ENCODE data around the gene SRY. TPM values are rescaled to one million over a fixed set of nuclear protein-coding genes. Genes with fewer than 3 reads are reported as not detected.
"Not testable (repeated sequence)": the region's sequence is repeated elsewhere in the genome, so short reads cannot be mapped to it uniquely, and the experiment has no call there.

The SRY gene
- not detected for total RNA-seq
- long read RNA-seq = 0 reads

DNA sequence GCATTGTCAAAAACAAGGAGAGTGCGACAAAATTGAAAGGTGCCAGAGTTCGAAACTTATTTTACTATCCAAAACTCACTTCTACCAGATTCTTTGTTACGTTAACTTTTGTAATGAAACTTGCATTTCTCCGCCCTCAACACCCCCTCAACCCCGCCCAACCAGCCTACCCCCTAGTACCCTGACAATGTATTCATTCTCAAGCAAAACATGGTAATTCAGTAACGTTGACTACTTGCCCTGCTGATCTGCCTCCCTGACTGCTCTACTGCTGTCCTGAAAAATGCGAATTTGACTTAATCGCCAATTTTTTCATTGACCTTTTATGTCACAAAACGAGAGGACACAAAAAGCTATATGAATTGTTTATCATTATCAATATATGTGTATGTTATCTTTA, at the start of gene SRY:
SRY (minus strand) TSS at position 83 of the 400 bp plus-strand sequence; CDS start at position 4, 79 bp downstream.
- Histone ChIP-seq H3K9me3 (no peaks in the 10 kb centered on the region), H3K4me3 (no peak within 1 kb of the TSS), H3K4me1 (no peaks in the 10 kb centered on the region), H3K27me3 (no peaks in the 10 kb centered on the region), H3K27ac (no peak within 1 kb of the TSS), H3K36me3 (no peaks in the 10 kb centered on the region)
- ATAC-seq (no peak), DNase-seq (no peak)
- WGBS (ENCODE audit: insufficient coverage, low coverage, low lambda C conversion rate, missing lambda C conversion rate) = no CpG with 5 or more reads among the region's 9 CpGs
- intact Hi-C loops (cut with DNase I) = no loop called here
- TF ChIP-seq, protein P1, sequence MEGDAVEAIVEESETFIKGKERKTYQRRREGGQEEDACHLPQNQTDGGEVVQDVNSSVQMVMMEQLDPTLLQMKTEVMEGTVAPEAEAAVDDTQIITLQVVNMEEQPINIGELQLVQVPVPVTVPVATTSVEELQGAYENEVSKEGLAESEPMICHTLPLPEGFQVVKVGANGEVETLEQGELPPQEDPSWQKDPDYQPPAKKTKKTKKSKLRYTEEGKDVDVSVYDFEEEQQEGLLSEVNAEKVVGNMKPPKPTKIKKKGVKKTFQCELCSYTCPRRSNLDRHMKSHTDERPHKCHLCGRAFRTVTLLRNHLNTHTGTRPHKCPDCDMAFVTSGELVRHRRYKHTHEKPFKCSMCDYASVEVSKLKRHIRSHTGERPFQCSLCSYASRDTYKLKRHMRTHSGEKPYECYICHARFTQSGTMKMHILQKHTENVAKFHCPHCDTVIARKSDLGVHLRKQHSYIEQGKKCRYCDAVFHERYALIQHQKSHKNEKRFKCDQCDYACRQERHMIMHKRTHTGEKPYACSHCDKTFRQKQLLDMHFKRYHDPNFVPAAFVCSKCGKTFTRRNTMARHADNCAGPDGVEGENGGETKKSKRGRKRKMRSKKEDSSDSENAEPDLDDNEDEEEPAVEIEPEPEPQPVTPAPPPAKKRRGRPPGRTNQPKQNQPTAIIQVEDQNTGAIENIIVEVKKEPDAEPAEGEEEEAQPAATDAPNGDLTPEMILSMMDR (IDR thresholded peaks at IDR 0.05) = no peak

DNA sequence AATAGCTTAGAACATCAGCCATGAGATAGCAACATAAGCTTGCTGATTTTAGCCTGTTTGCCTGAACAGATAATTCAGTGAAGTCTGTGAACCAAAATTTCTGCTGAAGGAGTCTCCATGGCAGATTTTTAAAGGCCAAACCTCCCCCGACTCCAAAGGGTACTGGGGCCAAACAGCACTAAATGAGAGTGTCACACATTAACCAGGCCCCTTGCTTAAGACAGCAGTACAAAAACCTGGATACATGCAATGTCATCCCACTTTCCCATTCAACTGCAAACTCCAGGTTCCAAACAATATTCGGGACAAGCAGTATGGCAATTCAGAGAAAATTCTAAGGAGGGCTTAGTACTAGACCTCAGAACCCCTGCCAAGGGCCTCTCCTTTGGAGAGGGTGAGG, 49.6 kb upstream of the SRY start:
- Histone ChIP-seq H3K9me3 (no peaks in the 10 kb centered on the region), H3K4me1 (no peaks in the 10 kb centered on the region), H3K36me3 (no peaks in the 10 kb centered on the region), H3K4me3 (no peak overlapping the region), H3K27ac (no peak overlapping the region), H3K27me3 (no peaks in the 10 kb centered on the region)
- no peak for TF ChIP-seq POLR2A (IDR thresholded peaks at IDR 0.05)
- TF ChIP-seq, protein P1 (IDR thresholded peaks at IDR 0.05) = no peak
- intact Hi-C loops (cut with DNase I) = no loop called here
- DNase-seq (no peak), ATAC-seq (peak in 1 of 4 donors; percentile 63)
- WGBS (ENCODE audit: insufficient coverage, low coverage, low lambda C conversion rate, missing lambda C conversion rate) = no CpG with 5 or more reads among the region's 2 CpGs

DNA sequence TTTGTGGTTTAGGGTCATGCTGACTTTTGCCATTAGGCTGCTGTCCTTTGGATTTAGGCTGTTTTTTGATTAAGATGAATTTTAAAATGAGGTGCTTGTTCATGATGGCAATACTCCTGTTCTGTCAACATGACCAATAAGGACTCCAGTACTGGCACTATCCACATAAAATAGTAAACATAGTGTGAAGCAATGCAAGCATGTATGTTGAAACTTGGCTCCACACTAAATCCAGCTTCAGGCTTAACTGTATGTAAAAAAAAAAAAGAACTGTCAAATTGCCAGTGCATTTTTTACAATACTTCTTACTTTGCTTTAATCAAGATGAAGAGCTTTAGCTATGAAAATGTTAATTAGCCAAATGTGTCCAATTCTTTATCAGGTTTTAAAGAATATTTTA, 47.7 kb upstream of the SRY start:
- H3K27me3 ChIP-seq = no peaks in the 10 kb centered on the region
- TF ChIP-seq POLR2A (IDR thresholded peaks at IDR 0.05) = no peak
- TF ChIP-seq, protein P1 (IDR thresholded peaks at IDR 0.05) = no peak
- H3K4me3 ChIP-seq = no peak overlapping the region
- peak in 1 of 4 donors; percentile 43 for ATAC-seq
- no peak for DNase-seq
- no peaks in the 10 kb centered on the region for H3K36me3 ChIP-seq
- intact Hi-C loops (cut with DNase I) = no loop called here
- no peaks in the 10 kb centered on the region for H3K9me3 ChIP-seq
- no peaks in the 10 kb centered on the region for H3K4me1 ChIP-seq
- H3K27ac ChIP-seq = no peak overlapping the region

DNA sequence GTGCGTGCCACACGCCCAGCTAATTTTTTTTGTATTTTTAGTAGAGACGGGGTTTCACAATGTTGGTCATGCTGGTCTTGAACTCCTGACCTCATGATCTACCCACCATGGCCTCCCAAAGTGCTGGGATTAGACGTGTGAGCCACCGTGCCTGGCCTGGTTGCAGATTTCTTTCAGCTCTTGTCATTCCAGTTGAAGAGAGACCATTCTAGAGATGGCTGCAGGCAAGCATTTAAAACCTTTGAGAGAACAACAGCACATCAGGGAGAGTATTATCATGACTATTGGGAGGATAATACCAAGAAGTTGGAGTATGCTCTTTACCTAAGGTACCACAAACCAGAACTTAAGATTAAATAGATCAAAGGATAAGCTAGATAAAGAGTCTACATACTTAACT, 41.0 kb upstream of the SRY start:
- Histone ChIP-seq H3K4me3 (no peak overlapping the region), H3K4me1 (no peaks in the 10 kb centered on the region), H3K9me3 (no peaks in the 10 kb centered on the region), H3K27me3 (no peaks in the 10 kb centered on the region), H3K27ac (no peak overlapping the region), H3K36me3 (no peaks in the 10 kb centered on the region)
- no peak for TF ChIP-seq POLR2A (IDR thresholded peaks at IDR 0.05)
- TF ChIP-seq, protein P1 (IDR thresholded peaks at IDR 0.05) = no peak
- intact Hi-C loops (cut with DNase I) = no loop called here
- no peak for DNase-seq
- no CpG with 5 or more reads among the region's 5 CpGs for WGBS (ENCODE audit: insufficient coverage, low coverage, low lambda C conversion rate, missing lambda C conversion rate)
- ATAC-seq = no peak

- WGBS (ENCODE audit: insufficient coverage, low coverage, low lambda C conversion rate, missing lambda C conversion rate) = no CpG with 5 or more reads among the region's 3 CpGs
- H3K27ac ChIP-seq = no peak overlapping the region
Measured at GRCh38 chrY:2824471-2824870, 37.0 kb upstream of the SRY start.

DNA sequence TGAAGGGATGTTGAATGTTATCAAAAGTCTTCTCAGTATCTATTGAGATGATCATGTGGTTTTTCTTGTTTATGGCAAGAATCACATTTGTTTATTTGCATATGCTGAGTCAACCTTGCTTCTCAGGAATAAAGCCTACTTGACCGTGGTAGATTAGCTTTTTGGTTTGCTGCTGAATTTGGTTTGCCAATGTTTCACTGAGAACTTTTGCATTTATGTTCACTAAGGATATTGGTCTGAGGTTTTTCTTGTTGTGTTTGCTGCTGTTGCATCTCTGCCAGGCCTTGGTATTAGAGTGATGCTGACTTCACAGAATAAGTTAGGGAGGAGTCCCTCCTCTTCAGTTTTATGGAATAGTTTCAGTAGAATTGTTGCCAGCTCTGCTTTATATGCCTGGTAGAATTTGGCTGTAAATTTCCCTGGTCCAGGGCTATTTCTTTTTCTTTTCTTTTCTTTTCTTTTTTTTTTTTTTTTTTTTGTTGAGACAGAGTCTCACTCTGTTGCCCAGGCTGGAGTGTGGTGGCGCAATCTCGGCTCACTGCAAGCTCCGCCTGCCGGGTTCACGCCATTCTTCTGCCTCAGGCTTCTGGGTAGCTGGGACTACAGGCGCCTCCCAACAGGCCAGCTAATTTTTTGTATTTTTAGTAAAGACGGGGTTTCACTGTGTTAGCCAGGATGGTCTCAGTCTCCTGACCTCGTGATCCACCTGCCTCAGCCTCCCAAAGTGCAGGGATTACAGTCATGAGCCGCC, 29.8 kb upstream of the SRY start:
- H3K4me1 ChIP-seq; H3K27ac ChIP-seq; H3K36me3 ChIP-seq; H3K9me3 ChIP-seq; intact Hi-C loops (cut with DNase I); DNase-seq; ATAC-seq; H3K27me3 ChIP-seq; H3K4me3 ChIP-seq: not testable (repeated sequence)
- WGBS (ENCODE audit: insufficient coverage, low coverage, low lambda C conversion rate, missing lambda C conversion rate) = no CpG with 5 or more reads among the region's 10 CpGs

More at GRCh38 chrY:2824471-2824870, 37.0 kb upstream of the SRY start:
- Histone ChIP-seq H3K9me3 (no peaks in the 10 kb centered on the region), H3K4me1 (no peaks in the 10 kb centered on the region), H3K27me3 (no peaks in the 10 kb centered on the region), H3K36me3 (no peaks in the 10 kb centered on the region), H3K4me3 (no peak overlapping the region)
- ATAC-seq = no peak
- intact Hi-C loops (cut with DNase I) = no loop called here
- TF ChIP-seq, protein P1 (IDR thresholded peaks at IDR 0.05) = no peak
- no peak for TF ChIP-seq POLR2A (IDR thresholded peaks at IDR 0.05)
- no peak for DNase-seq

Data from right lobe of liver (tissue), 6 donors.